HepG2 (cell line): ENCODE measurements around the gene UNG. TPM values are rescaled to one million over a fixed set of nuclear protein-coding genes. Genes with fewer than 3 reads are reported as not detected.

ENCODE experiments used
- DBP ChIP-seq: sonication (generic); formaldehyde crosslinking; IDR thresholded peaks from 2 replicates; pipeline ENCODE4 v1.4.0; 2020; ENCODE audit warnings: missing genetic modification reagents; ENCODE audit errors: not compliant biosample characterization
- ELF1 ChIP-seq: sonication (generic); formaldehyde crosslinking; IDR thresholded peaks from 2 replicates; pipeline ENCODE4 v1.4.0; 2020; ENCODE audit warnings: missing genetic modification reagents
- ERF ChIP-seq: IDR thresholded peaks from 2 replicates; pipeline ENCODE4 v1.6.1; 2018; ENCODE audit warnings: missing biosample characterization, missing genetic modification reagents
- FOSL1 ChIP-seq: sonication (generic); formaldehyde crosslinking; IDR thresholded peaks from 2 replicates; pipeline ENCODE4 v1.9.0; 2021; ENCODE audit warnings: missing genetic modification reagents, borderline replicate concordance
- FOXP4 ChIP-seq: sonication (generic); formaldehyde crosslinking; IDR thresholded peaks from 2 replicates; pipeline ENCODE4 v1.4.0; 2020; ENCODE audit warnings: missing genetic modification reagents
- KDM2A ChIP-seq: sonication (generic); formaldehyde crosslinking; IDR thresholded peaks from 2 replicates; pipeline ENCODE4 v1.4.0; 2020; ENCODE audit warnings: low read depth, missing genetic modification reagents, borderline replicate concordance
- MXD4 ChIP-seq: IDR thresholded peaks from 2 replicates; pipeline ENCODE4 v1.6.1; 2016; ENCODE audit warnings: mild to moderate bottlenecking, missing biosample characterization, missing genetic modification reagents
- SETDB1 ChIP-seq: sonication (generic); formaldehyde crosslinking; IDR thresholded peaks from 2 replicates; pipeline ENCODE4 v1.5.1; 2020; ENCODE audit warnings: missing genetic modification reagents, mild to moderate bottlenecking, borderline replicate concordance
- ZBTB20 ChIP-seq: sonication (generic); formaldehyde crosslinking; IDR thresholded peaks from 2 replicates; pipeline ENCODE4 v1.8.1; 2023; ENCODE audit warnings: missing genetic modification reagents, low read depth, mild to moderate bottlenecking, borderline replicate concordance
- ZFX ChIP-seq: sonication (generic); formaldehyde crosslinking; IDR thresholded peaks from 2 replicates; pipeline ENCODE4 v1.4.0; 2020; ENCODE audit warnings: mild to moderate bottlenecking, low read depth, missing genetic modification reagents, moderate library complexity
- ZNF543 ChIP-seq: sonication (generic); formaldehyde crosslinking; IDR thresholded peaks from 2 replicates; pipeline ENCODE4 v1.4.0; 2020; ENCODE audit warnings: mild to moderate bottlenecking, missing genetic modification reagents
- ZNF580 ChIP-seq: IDR thresholded peaks from 2 replicates; pipeline ENCODE4 v1.6.1; 2016; ENCODE audit warnings: low read depth, borderline replicate concordance
- ZNF672 ChIP-seq: sonication (generic); formaldehyde crosslinking; IDR thresholded peaks from 2 replicates; pipeline ENCODE4 v1.8.1; 2022; ENCODE audit warnings: missing genetic modification reagents
- ZSCAN20 ChIP-seq: sonication (generic); formaldehyde crosslinking; IDR thresholded peaks from 2 replicates; pipeline ENCODE4 v1.4.0; 2020; ENCODE audit warnings: missing genetic modification reagents, mild to moderate bottlenecking, borderline replicate concordance
- ZSCAN31 ChIP-seq: sonication (generic); formaldehyde crosslinking; IDR thresholded peaks from 2 replicates; pipeline ENCODE4 v1.5.0; 2020; ENCODE audit warnings: low read depth, mild to moderate bottlenecking, missing genetic modification reagents
- polyA plus RNA-seq, 8 experiments: library from polyadenylated mRNA; depleted of rRNA in 3 of 8; stranded (reverse) in 7 of 8; unstranded in 1 of 8; fragments of >200 nt; fragmentation: Illumina TruSeq in 4 of 8; extraction: Trizol in 4 of 8; gene quantifications; 2 replicates each; pipeline versions ENCODE4 v1.2.1 to v1.2.3, GENCODE V29; 2011 to 2016; ENCODE audit warnings: low read depth in 4 of 8, missing spikeins in 1 of 8, mixed read lengths in 1 of 8; ENCODE audit not compliant: insufficient read depth in 1 of 8
- total RNA-seq, 5 experiments: library from RNA; depleted of rRNA; stranded (reverse); fragments of >200 nt; fragmentation: Illumina TruSeq; extraction: Trizol; gene quantifications; 2 replicates each; pipeline ENCODE4 v1.2.3, GENCODE V29; 2016; ENCODE audit warnings: low read depth in 1 of 5

UNG gene
- total and polyA plus RNA-seq, 2 of the 13 experiments (the other 11 are each of a cell fraction or from before 2014, with no cell fraction given): 23.3 to 114 TPM

GRCh38 chr12:109098183-109098604 is 797 bp downstream of the UNG start (continued):
- TF ChIP-seq FOXP4: no peak
- no peak for TF ChIP-seq ZNF672 (CRISPR knock-in tag)
- no peak for TF ChIP-seq DBP (CRISPR knock-in tag)
- TF ChIP-seq KDM2A: no peak
- TF ChIP-seq ZNF580 (CRISPR knock-in tag): no peak
- no peak; the same call in 1 of the 2 replicates for TF ChIP-seq MXD4 (CRISPR knock-in tag)
- 0 out of 2 replicates have a peak, but pooled peaks have one; percentile 41 for TF ChIP-seq ELF1 (CRISPR knock-in tag)
- TF ChIP-seq ZBTB20: no peak
- no peak for TF ChIP-seq ERF (CRISPR knock-in tag)
- 0 out of 2 replicates have a peak, but pooled peaks have one; percentile 28 for TF ChIP-seq ZSCAN31 (CRISPR knock-in tag)
- peak; percentile 76 for TF ChIP-seq ZFX (CRISPR knock-in tag)
- TF ChIP-seq ZSCAN20 (CRISPR knock-in tag): peak; percentile 69; the same call in 1 of the 2 replicates
- TF ChIP-seq ZNF543 (CRISPR knock-in tag): peak; percentile 28; the same call in 1 of the 2 replicates
- TF ChIP-seq SETDB1 (CRISPR knock-in tag): no peak
- TF ChIP-seq FOSL1 (CRISPR knock-in tag): no peak
